T47D (cell line): ENCODE measurements around the gene CHCHD3.

Source experiments
- DNase-seq, 2 experiments: peaks; one replicate each; pipeline versions ENCODE4 v3.0.0 to v3.0.0-alpha.2; 2011 to 2012; ENCODE audit warnings: low read depth in 1 of 2, low spot score in 1 of 2
- JUND ChIP-seq: IDR thresholded peaks from 2 replicates; pipeline ENCODE4 v1.6.1; 2012; ENCODE audit warnings: low read depth
- in situ Hi-C: cut with HindIII; loops from 2 replicates; pipeline ENCODE4 v1.10.0; 2016; ENCODE audit warnings: low sequenced_read_pairs, low pct_unique_long_range_greater_than_20kb

Gene CHCHD3

GRCh38 chr7:132738254-132738653 is 343.6 kb downstream of the CHCHD3 start:
- no peak for DNase-seq
- TF ChIP-seq JUND = no peak

GRCh38 chr7:132735476-132735875 is 346.4 kb downstream of the CHCHD3 start:
- DNase-seq = no peak
- no peak for TF ChIP-seq JUND
- in situ Hi-C loops = no loop called here

More at GRCh38 chr7:132738254-132738653, 343.6 kb downstream of the CHCHD3 start:
- in situ Hi-C loops = no loop called here
